GM12891 (cell line): ENCODE results near the gene FBP2.
"Not testable (repeated sequence)": the region's sequence is repeated elsewhere in the genome, so short reads cannot be mapped to it uniquely, and the experiment has no call there.

Experiments used
- PAX5 ChIP-seq: IDR thresholded peaks from 2 replicates; pipeline ENCODE4 v1.6.1; 2011; ENCODE audit warnings: low read length, moderate library complexity, mild to moderate bottlenecking; ENCODE audit not compliant: insufficient read depth, severe bottlenecking
- POLR2A ChIP-seq: IDR thresholded peaks from 2 replicates; pipeline ENCODE4 v1.6.1; 2011; ENCODE audit warnings: low read depth, low read length, control low read depth
- POLR2AphosphoS5 ChIP-seq: IDR thresholded peaks from 2 replicates; pipeline ENCODE4 v1.6.1; 2011; ENCODE audit warnings: low read depth, low read length, control low read depth
- POU2F2 ChIP-seq: IDR thresholded peaks from 2 replicates; pipeline ENCODE4 v1.6.1; 2011; ENCODE audit warnings: low read depth, mild to moderate bottlenecking, control low read depth, low read length, moderate library complexity
- SPI1 ChIP-seq: IDR thresholded peaks from 2 replicates; pipeline ENCODE4 v1.6.1; 2011; ENCODE audit warnings: low read depth, low read length, control low read depth
- TAF1 ChIP-seq: IDR thresholded peaks from 2 replicates; pipeline ENCODE4 v1.6.1; 2011; ENCODE audit warnings: low read depth, low read length, control low read depth

DNA sequence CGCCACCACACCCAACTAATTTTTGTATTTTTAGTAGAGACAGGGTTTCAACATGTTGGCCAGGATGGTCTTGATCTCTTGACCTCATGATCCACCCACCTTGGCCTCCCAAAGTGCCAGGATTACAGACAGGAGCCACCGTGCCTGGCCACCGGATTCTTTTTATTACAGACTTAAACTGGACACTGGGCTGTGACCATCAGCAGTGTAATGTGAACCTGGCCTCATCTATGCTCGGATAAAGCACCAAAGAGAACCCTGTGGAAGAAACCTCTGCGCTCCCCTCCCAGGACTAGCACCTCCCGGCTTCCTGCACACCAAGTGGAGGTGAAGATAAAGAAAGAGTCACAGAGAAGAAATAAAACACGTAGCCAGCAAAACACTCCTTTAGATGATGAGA lies 941 bp downstream of the FBP2 start:
- TF ChIP-seq POLR2A, TAF1, PAX5, POLR2AphosphoS5, SPI1, POU2F2: not testable (repeated sequence)
